Transverse colon (tissue), 4 donors: ENCODE measurements around the gene TCF7L2. TPM values are rescaled to one million over a fixed set of nuclear protein-coding genes. Genes with fewer than 3 reads are reported as not detected.

Experiments
- DNase-seq: peaks from one replicate; pipeline ENCODE4 v3.0.0-alpha.2; 2019
- H3K27ac ChIP-seq, 4 donors: fragments of 200-600 bp; sonication (generic); 2 replicates each; pipeline ENCODE4 v1.5.1; 2016 to 2018; ENCODE audit warnings: inconsistent platforms in 4 of 4
- H3K27me3 ChIP-seq: fragments of 200-600 bp; sonication (generic); 2 replicates; pipeline ENCODE4 v1.5.1; 2017; ENCODE audit warnings: inconsistent platforms
- H3K36me3 ChIP-seq, 4 donors: fragments of 200-600 bp; sonication (generic); 2 replicates each; pipeline ENCODE4 v1.5.1; 2017 to 2019; ENCODE audit warnings: inconsistent platforms in 4 of 4
- H3K4me1 ChIP-seq, 4 donors: fragments of 200-600 bp; sonication (generic); 2 replicates each; pipeline ENCODE4 v1.5.1; 2017 to 2020; ENCODE audit warnings: inconsistent platforms in 4 of 4
- H3K4me3 ChIP-seq, 4 donors: fragments of 200-600 bp; sonication (generic); 1 replicate in 1 of 4; 2 replicates in 3 of 4; pipeline versions ENCODE4 v1.5.1 to v1.6.1; 2017 to 2019; ENCODE audit warnings: inconsistent platforms in 4 of 4
- H3K9me3 ChIP-seq, 2 donors: fragments of 200-600 bp; sonication (generic); 2 replicates each; pipeline ENCODE4 v1.5.1; 2017 to 2019; ENCODE audit warnings: inconsistent platforms in 2 of 2
- EP300 ChIP-seq: sonication (generic); formaldehyde crosslinking; IDR thresholded peaks from one replicate; pipeline ENCODE4 v1.6.1; 2017; ENCODE audit warnings: antibody characterized with exemption, low read depth
- POLR2A ChIP-seq: fragments of 450-650 bp; IDR thresholded peaks from one replicate; pipeline ENCODE4 v1.6.1; 2016; ENCODE audit warnings: antibody characterized with exemption, mild to moderate bottlenecking, moderate library complexity
- POLR2AphosphoS5 ChIP-seq, 3 donors: sonication (generic); formaldehyde crosslinking; IDR thresholded peaks; one replicate each; pipeline ENCODE4 v1.6.1; 2016; ENCODE audit warnings: antibody characterized with exemption in 3 of 3
- WGBS, 2 donors: methylation state at CpG; one replicate each; pipeline ENCODE4 v1.1.5; 2018; ENCODE audit warnings: low coverage in 1 of 2; 5-methylcytosine and 5-hydroxymethylcytosine counted together
- in situ Hi-C, 4 donors: fragments of 200-750 bp; cut with MboI; loops; one replicate each; pipeline versions ENCODE4 v1.15.0 to v1.15.1; 2017; ENCODE audit warnings: low sequenced_read_pairs in 3 of 4, low pct_ligation_motif_present in 1 of 4, low pct_unique_long_range_greater_than_20kb in 1 of 4
- intact Hi-C: fragments of 100-400 bp; cut with DNase I; formaldehyde crosslinking; loops from one replicate; pipeline ENCODE4 v1.15.1; 2023; ENCODE audit warnings: low total_unique reads
- total RNA-seq, 4 donors: library from RNA; depleted of rRNA; stranded (reverse); fragments of >200 nt; gene quantifications; one replicate each; pipeline ENCODE4 v1.1.0, GENCODE V29; 2016
- TF ChIP-seq, protein P1 (sequence below), 5 experiments: fragments of 200-600 bp in 3 of 5; fragments of 450-650 bp in 2 of 5; sonication (generic) in 3 of 5; IDR thresholded peaks; 1 replicate in 2 of 5; 2 replicates in 3 of 5; pipeline ENCODE4 v1.5.1; 2016 to 2017; ENCODE audit warnings: antibody characterized with exemption in 5 of 5, inconsistent platforms in 3 of 5, mild to moderate bottlenecking in 2 of 5, moderate library complexity in 1 of 5

The TCF7L2 gene
- total RNA-seq, 4 donors from 2014 or later, result 84.6 to 249 (median 137) TPM

DNA sequence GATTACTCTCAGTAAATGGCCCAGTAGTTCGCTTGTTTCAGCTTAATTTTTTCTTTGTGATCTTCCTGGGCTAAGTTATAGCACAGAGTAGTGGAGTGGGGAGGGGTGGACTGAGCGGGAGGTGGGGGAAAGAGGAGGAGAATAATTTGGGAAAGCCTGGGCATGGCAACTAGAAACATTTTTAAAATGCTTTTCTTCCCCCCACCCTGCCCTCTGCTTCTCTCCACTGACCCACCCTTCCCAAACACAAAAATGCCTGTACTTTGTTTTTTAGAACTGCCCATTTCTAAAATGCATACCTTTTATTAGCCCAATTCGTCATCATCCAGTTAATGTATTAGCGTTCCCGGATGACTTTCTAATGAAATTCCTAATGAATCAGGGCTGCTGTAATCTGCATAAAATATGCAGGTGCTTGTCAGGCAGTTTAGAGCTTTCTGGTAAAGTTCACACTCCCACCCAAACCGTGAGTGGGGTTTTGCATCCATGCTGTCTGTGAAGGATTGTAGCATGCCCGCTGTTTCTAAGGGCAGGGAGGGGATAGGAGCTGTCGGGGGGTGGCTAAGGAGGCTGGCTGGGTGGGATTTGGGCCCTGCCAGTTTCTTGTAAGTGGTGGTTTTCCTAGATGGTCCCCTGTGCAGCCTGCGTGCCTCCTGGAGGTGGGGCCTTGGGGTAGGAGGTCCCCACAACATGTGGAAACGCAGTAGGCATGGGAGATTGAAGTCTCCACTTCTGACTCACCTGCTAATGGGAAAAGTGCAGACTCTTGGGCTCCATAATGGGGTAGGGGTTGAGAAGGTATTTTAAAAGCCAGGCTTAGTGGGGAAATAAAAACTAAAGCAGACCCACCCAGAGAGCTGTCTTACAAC is 190.3 kb downstream of the TCF7L2 start:
- WGBS, 2 donors, result 94 to 97% methylated on average over 6 to 10 of the region's 10 CpGs
- H3K9me3 ChIP-seq, result no peaks in the 10 kb centered on the region
- peak overlapping the region in 1 of 4 donors; percentile 71 for H3K27ac ChIP-seq
- intact Hi-C loops (no loop called here), in situ Hi-C loops (no loop called here)
- no peak for TF ChIP-seq POLR2AphosphoS5 (IDR thresholded peaks at IDR 0.05)
- TF ChIP-seq, protein P1, sequence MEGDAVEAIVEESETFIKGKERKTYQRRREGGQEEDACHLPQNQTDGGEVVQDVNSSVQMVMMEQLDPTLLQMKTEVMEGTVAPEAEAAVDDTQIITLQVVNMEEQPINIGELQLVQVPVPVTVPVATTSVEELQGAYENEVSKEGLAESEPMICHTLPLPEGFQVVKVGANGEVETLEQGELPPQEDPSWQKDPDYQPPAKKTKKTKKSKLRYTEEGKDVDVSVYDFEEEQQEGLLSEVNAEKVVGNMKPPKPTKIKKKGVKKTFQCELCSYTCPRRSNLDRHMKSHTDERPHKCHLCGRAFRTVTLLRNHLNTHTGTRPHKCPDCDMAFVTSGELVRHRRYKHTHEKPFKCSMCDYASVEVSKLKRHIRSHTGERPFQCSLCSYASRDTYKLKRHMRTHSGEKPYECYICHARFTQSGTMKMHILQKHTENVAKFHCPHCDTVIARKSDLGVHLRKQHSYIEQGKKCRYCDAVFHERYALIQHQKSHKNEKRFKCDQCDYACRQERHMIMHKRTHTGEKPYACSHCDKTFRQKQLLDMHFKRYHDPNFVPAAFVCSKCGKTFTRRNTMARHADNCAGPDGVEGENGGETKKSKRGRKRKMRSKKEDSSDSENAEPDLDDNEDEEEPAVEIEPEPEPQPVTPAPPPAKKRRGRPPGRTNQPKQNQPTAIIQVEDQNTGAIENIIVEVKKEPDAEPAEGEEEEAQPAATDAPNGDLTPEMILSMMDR (IDR thresholded peaks at IDR 0.05), result no peak
- no peak for TF ChIP-seq EP300
- no peak for TF ChIP-seq POLR2A
- no peak for DNase-seq
- no peak overlapping the region for H3K4me3 ChIP-seq
- no peaks in the 10 kb centered on the region for H3K27me3 ChIP-seq
- peaks cover 5 to 22% (median 10%) of the 10 kb centered on the region in 4 donors for H3K4me1 ChIP-seq
- peaks cover 0 to 9% (median 0%) of the 10 kb centered on the region in 4 donors for H3K36me3 ChIP-seq

DNA sequence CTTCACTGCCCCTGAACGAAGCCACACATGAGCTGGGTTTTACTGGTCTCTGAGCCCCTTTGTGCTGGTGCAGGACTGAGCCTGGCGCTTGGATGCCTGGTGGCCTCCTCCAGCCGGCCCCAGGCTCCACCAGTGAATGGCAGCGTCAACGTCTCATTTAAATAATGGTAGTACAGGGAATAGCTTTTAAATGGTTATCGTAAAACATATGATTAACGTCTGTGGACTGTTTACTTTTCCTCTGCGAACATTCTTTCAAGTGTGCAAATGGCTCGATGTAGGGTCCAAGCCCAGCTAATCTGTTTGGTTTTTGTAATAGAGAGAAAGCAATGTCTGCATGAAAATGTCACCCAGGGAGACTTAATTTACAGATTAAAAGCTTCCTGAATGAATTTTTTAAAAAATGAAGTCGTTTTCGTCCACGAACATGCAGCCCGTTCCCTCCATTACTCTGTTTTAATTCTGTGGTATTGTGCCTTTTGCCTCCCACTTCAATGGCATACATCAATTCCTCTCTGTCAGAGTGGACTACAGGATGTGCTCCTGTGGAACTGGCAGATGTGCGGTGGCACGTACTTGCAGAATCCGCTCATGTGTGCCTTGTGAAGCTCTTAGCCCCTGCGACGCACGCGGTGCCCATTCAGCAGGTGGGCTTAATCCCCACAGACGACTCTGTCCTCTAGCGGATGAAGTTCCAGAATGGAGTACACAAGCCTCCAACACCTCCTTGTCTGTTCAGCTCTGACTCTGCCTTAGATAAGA is 192.7 kb downstream of the TCF7L2 start:
- intact Hi-C loops (no loop called here), in situ Hi-C loops (no loop called here)
- Histone ChIP-seq H3K27ac (no peak overlapping the region), H3K4me1 (peaks cover 5 to 22% (median 10%) of the 10 kb centered on the region in 4 donors), H3K36me3 (peaks cover 0 to 26% (median 6%) of the 10 kb centered on the region in 4 donors), H3K27me3 (no peaks in the 10 kb centered on the region), H3K9me3 (no peaks in the 10 kb centered on the region), H3K4me3 (no peak overlapping the region)
- no peak for DNase-seq
- TF ChIP-seq POLR2A (no peak), EP300 (no peak), POLR2AphosphoS5 (IDR thresholded peaks at IDR 0.05) (no peak)
- TF ChIP-seq, protein P1 (IDR thresholded peaks at IDR 0.05), result no peak
- 43 to 77% methylated on average over 6 to 22 of the region's 22 CpGs for WGBS, 2 donors

DNA sequence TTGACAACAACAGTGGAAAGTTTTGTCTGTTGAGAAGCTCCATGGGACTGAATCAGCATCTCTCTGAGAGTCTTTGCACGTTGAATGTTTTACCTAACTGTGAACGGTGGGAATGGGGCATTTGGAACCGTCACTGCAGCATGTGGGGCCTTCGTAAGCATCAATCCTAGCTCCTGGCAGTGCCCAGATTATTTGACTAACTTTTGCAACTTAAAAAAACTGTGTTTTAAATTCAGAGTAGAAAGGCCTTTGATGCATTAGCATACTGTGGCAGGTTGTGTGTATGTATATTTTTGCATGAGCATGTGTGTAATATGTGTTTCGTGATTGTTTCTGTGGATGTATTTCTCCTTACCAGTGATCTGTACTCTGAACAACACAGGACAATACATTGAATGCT is 194.5 kb downstream of the TCF7L2 start:
- Histone ChIP-seq H3K36me3 (peaks cover 0 to 26% (median 8%) of the 10 kb centered on the region in 4 donors), H3K27ac (no peak overlapping the region), H3K4me1 (peaks cover 0 to 11% (median 0%) of the 10 kb centered on the region in 4 donors), H3K9me3 (no peaks in the 10 kb centered on the region), H3K27me3 (no peaks in the 10 kb centered on the region), H3K4me3 (no peak overlapping the region)
- no peak for DNase-seq
- TF ChIP-seq EP300 (no peak), POLR2A (no peak), POLR2AphosphoS5 (IDR thresholded peaks at IDR 0.05) (no peak)
- TF ChIP-seq, protein P1 (IDR thresholded peaks at IDR 0.05), result no peak
- intact Hi-C loops, result no loop called here
- 91 to 100% methylated on average over 1 to 5 of the region's 5 CpGs for WGBS, 2 donors
- in situ Hi-C loops, result no loop called here

GRCh38 chr10:113148071-113148825 is 198.2 kb downstream of the TCF7L2 start:
- intact Hi-C loops (no loop called here), in situ Hi-C loops (no loop called here)

More at GRCh38 chr10:113148071-113148825, 198.2 kb downstream of the TCF7L2 start:
- no peaks in the 10 kb centered on the region for H3K4me1 ChIP-seq
- no peaks in the 10 kb centered on the region for H3K27me3 ChIP-seq
- H3K4me3 ChIP-seq, result no peak overlapping the region
- no peak for DNase-seq
- TF ChIP-seq, protein P1 (IDR thresholded peaks at IDR 0.05), result no peak
- TF ChIP-seq POLR2A (no peak), POLR2AphosphoS5 (IDR thresholded peaks at IDR 0.05) (no peak), EP300 (no peak)
- 88% methylated on average over 9 to 11 of the region's 11 CpGs for WGBS, 2 donors
- no peak overlapping the region for H3K27ac ChIP-seq
- H3K36me3 ChIP-seq, result peaks cover 0 to 51% (median 20%) of the 10 kb centered on the region in 4 donors
- no peaks in the 10 kb centered on the region for H3K9me3 ChIP-seq
